Vagina (tissue), 2 donors: ENCODE measurements around the gene KRTDAP. TPM values are rescaled to one million over a fixed set of nuclear protein-coding genes. Genes with fewer than 3 reads are reported as not detected.

Experiments
- DNase-seq, 2 donors: peaks; one replicate each; pipeline ENCODE4 v3.0.0-alpha.2; 2017; ENCODE audit errors: extremely low spot score in 2 of 2
- H3K27ac ChIP-seq: fragments of 200-600 bp; sonication (generic); one replicate; pipeline ENCODE4 v1.5.1; 2019
- H3K27me3 ChIP-seq: fragments of 200-600 bp; sonication (generic); one replicate; pipeline ENCODE4 v1.5.1; 2019
- H3K36me3 ChIP-seq, 2 donors: fragments of 200-600 bp; sonication (generic); one replicate each; pipeline ENCODE4 v1.5.1; 2017 to 2019
- H3K4me1 ChIP-seq: fragments of 200-600 bp; sonication (generic); one replicate; pipeline ENCODE4 v1.5.1; 2019
- H3K4me3 ChIP-seq, 2 donors: fragments of 200-600 bp; sonication (generic); 1 replicate in 1 of 2; 2 replicates in 1 of 2; pipeline ENCODE4 v1.5.1; 2016 to 2019
- H3K9me3 ChIP-seq: fragments of 200-600 bp; sonication (generic); one replicate; pipeline ENCODE4 v1.5.1; 2019
- POLR2A ChIP-seq, 2 donors: fragments of 450-650 bp; IDR thresholded peaks; one replicate each; pipeline ENCODE4 v1.6.1; 2017; ENCODE audit warnings: antibody characterized with exemption in 2 of 2, mild to moderate bottlenecking in 2 of 2, moderate library complexity in 2 of 2
- POLR2AphosphoS5 ChIP-seq, 2 donors: sonication (generic); formaldehyde crosslinking; IDR thresholded peaks; one replicate each; pipeline ENCODE4 v1.9.0; 2017; ENCODE audit warnings: antibody characterized with exemption in 2 of 2, mild to moderate bottlenecking in 2 of 2, low read depth in 1 of 2; ENCODE audit not compliant: insufficient read depth in 1 of 2
- intact Hi-C: fragments of 100-400 bp; cut with DNase I; formaldehyde crosslinking; loops from one replicate; pipeline ENCODE4 v1.15.1; 2023
- total RNA-seq: library from RNA; depleted of rRNA; stranded (reverse); fragments of >200 nt; gene quantifications from one replicate; pipeline ENCODE4 v1.2.3, GENCODE V29; 2016
- TF ChIP-seq, protein P1 (sequence below), 3 experiments: fragments of 450-650 bp in 2 of 3; fragments of 200-600 bp in 1 of 3; sonication (generic) in 1 of 3; IDR thresholded peaks; one replicate each; pipeline ENCODE4 v1.5.1; 2017 to 2019; ENCODE audit warnings: antibody characterized with exemption in 3 of 3, mild to moderate bottlenecking in 2 of 3, moderate library complexity in 2 of 3

The KRTDAP gene
- total RNA-seq, 1 donor from 2014 or later: 687 TPM

DNA sequence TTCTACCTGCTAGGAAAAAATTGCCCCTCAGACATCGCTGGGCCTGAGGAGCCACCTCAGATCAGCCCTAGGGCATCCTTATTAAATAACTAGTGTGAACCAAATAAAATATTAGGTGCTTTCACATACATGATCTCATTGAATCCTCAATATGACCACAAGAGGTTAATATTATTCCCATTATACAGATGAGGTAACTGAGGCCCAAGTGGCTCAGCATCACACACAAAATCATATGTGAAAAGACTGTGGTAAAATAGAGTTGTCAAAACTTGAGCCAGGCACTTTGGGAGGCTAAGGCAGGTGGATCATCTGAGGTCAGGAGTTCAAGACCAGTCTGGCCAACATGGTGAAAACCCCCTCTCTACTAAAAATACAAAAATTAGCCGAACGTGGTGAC is 26.0 kb upstream of the KRTDAP start:
- H3K9me3 ChIP-seq: no peaks in the 10 kb centered on the region
- DNase-seq: no peak
- intact Hi-C loops: no loop called here
- no peak for TF ChIP-seq POLR2A (IDR thresholded peaks at IDR 0.05)
- no peak for TF ChIP-seq POLR2AphosphoS5 (IDR thresholded peaks at IDR 0.05; ENCODE audit: insufficient read depth in 1 of 2, low read depth in 1 of 2)
- TF ChIP-seq, protein P1, sequence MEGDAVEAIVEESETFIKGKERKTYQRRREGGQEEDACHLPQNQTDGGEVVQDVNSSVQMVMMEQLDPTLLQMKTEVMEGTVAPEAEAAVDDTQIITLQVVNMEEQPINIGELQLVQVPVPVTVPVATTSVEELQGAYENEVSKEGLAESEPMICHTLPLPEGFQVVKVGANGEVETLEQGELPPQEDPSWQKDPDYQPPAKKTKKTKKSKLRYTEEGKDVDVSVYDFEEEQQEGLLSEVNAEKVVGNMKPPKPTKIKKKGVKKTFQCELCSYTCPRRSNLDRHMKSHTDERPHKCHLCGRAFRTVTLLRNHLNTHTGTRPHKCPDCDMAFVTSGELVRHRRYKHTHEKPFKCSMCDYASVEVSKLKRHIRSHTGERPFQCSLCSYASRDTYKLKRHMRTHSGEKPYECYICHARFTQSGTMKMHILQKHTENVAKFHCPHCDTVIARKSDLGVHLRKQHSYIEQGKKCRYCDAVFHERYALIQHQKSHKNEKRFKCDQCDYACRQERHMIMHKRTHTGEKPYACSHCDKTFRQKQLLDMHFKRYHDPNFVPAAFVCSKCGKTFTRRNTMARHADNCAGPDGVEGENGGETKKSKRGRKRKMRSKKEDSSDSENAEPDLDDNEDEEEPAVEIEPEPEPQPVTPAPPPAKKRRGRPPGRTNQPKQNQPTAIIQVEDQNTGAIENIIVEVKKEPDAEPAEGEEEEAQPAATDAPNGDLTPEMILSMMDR (IDR thresholded peaks at IDR 0.05): no peak
- peaks cover 27% of the 10 kb centered on the region for H3K4me1 ChIP-seq
- H3K27me3 ChIP-seq: no peaks in the 10 kb centered on the region
- H3K4me3 ChIP-seq: no peak overlapping the region
- no peak overlapping the region for H3K27ac ChIP-seq
- no peaks in the 10 kb centered on the region for H3K36me3 ChIP-seq

DNA sequence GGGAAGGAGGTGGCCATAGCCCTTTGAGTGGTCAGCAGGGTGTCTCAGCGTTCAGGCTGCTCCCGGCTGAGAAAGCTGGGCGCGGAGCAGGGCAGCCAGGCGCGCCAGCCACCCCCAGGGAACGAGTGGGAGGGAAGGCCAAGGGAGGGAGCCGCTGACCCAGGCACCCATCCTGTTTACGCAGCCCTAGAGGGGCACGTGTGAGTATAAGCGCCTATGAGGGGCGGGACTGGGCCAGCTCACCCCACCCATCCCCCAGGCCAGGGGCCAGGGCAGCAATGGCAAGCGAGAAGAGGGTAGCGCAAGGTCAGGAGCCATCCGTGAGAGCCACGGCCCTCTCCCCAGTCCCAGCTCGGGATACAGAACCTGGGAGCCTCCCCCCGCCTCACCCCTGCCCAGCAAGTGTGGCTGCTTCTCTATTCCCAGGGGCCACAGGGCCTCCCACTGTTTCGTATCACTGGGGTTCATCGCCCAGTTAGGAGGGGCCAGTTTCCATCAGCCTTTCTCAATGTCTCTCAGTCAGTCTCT is 24.1 kb upstream of the KRTDAP start:
- Histone ChIP-seq H3K27ac (peak overlapping the region; percentile 66), H3K27me3 (no peaks in the 10 kb centered on the region), H3K9me3 (no peaks in the 10 kb centered on the region), H3K4me3 (no peak overlapping the region), H3K36me3 (no peaks in the 10 kb centered on the region), H3K4me1 (peaks cover 40% of the 10 kb centered on the region)
- TF ChIP-seq POLR2AphosphoS5 (IDR thresholded peaks at IDR 0.05; ENCODE audit: insufficient read depth in 1 of 2, low read depth in 1 of 2) (no peak), POLR2A (IDR thresholded peaks at IDR 0.05) (no peak)
- TF ChIP-seq, protein P1 (IDR thresholded peaks at IDR 0.05): no peak
- DNase-seq: no peak
- intact Hi-C loops: no loop called here

DNA sequence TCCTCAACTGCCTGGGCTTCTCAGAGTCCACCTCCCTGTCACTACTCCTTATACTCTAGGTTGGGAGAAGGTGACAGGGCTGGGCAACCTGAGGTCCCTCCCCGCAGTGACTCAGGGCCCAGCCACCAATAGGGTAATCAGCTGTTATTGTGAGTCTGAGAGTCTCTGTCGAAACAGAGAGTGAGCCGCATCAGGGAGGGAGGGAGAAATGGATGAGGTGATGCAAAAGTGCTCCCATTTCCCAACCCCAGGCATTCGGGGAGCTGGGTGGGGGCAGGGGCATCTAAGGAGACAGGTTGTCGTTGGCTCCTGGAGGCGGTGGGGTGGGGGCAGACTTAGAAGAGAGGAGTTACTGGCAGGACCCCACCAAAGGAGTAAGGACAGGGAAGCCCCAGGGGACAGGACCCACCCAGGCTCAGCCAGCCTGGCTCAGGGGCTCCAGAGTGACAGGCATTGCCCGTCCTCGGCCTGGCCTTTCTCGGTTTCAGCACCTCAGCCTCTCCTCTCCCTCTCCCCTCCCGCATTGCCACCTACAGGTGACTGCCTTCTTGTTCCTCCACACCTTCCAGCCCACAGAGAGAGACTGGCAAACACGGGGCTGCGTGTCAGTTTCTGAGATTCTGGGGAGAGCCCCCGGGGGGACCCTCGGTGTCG is 23.5 kb upstream of the KRTDAP start, which contains the start of gene DMKN:
Gene DMKN, minus strand, starts transcription at position 22 of the 654 bp plus-strand sequence. CDS start 174 bp downstream, outside the sequence.
- DNase-seq: no peak
- no peaks in the 10 kb centered on the region for H3K27me3 ChIP-seq
- no peak within 1 kb of the TSS for H3K4me3 ChIP-seq

DNA sequence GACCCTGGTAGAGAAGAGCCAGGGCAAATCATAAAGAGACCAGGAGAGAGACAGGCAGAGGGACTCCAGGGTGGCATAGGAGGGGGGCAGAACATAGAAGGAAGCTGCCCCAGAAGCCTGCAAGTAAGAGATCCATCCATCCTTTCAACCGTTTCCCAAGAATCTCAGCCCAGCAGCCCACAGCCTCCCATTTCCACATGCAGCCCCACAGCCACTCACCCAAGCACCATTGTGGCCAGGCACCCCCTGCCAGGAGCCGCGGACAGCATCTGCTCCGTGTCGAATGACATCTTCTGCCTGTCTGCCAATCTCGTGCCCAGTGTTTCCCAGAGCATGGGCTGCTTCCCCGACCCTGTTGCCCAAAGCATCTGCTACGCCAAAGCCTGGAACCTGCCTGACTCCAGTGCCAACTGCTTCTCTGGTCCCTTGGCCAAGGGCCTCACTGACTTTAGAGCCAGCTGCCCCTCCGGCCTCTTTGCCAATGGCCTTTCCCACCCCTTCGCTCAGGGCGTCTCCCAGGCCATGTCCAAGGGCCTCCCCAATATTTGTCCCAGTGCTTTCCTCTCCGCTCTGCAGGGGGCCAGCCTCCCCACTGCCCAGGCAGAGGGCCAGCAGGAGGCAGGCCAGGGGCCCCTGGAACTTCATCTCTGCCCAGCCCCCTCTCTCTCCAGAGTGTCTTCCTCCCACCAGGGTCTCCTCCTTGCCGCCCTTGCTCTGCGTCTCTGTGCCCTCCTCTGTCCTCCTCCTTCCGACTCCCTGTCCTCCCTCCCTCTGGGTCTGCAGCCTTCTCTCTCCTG is 22.8 kb upstream of the KRTDAP start:
- TF ChIP-seq POLR2AphosphoS5 (IDR thresholded peaks at IDR 0.05; ENCODE audit: insufficient read depth in 1 of 2, low read depth in 1 of 2): peak in 1 of 2 donors; percentile 44
- TF ChIP-seq, protein P1 (IDR thresholded peaks at IDR 0.05): no peak
- Histone ChIP-seq H3K4me3 (no peak overlapping the region), H3K27ac (no peak overlapping the region), H3K27me3 (no peaks in the 10 kb centered on the region), H3K9me3 (no peaks in the 10 kb centered on the region), H3K4me1 (peaks cover 33% of the 10 kb centered on the region), H3K36me3 (no peaks in the 10 kb centered on the region)
- intact Hi-C loops: no loop called here
- DNase-seq: no peak

More for the DNA sequence above, 23.5 kb upstream of the KRTDAP start, which contains the start of gene DMKN:
- intact Hi-C loops: no loop called here
- no peaks in the 10 kb centered on the region for H3K36me3 ChIP-seq
- no peak for TF ChIP-seq POLR2A (IDR thresholded peaks at IDR 0.05)
- TF ChIP-seq POLR2AphosphoS5 (IDR thresholded peaks at IDR 0.05; ENCODE audit: insufficient read depth in 1 of 2, low read depth in 1 of 2): peak in 1 of 2 donors; percentile 47
- TF ChIP-seq, protein P1 (IDR thresholded peaks at IDR 0.05): no peak
- H3K9me3 ChIP-seq: no peaks in the 10 kb centered on the region
- H3K27ac ChIP-seq: peak within 1 kb of the TSS; percentile 66
- peaks cover 40% of the 10 kb centered on the region for H3K4me1 ChIP-seq
